ENCODE results near the gene REPS1.
A peak's percentile ranks its signal among the peaks of the same experiment; 100 is the strongest.

REPS1 gene

DNA sequence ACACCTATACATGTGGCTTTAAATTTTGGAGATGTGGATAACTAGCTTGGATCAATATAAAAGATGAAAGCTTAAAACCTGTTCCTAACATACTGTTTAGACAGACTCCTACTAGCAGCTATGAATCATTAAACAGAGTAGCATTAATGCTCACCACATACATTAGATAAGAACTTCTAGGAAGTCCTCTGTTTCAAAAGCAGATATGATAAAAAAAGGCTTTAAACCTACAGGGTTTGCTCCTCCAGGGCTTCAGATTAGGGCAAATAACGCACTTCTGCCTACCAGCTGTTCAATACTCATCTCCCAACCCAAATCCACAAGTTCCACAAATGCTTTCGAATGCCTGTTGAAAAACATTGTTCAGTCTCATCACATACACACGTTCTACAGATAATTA, 1.5 kb downstream of the REPS1 start:
- Histone ChIP-seq H3K79me2 (ENCODE audit: control insufficient read depth, low read length) (peaks cover 59% of the 10 kb centered on the region), H3K4me3 (ENCODE audit: low read length) (peak overlapping the region; percentile 90), H3K27ac (ENCODE audit: low read depth, low read length) (no peak overlapping the region), H3K36me3 (ENCODE audit: control insufficient read depth, low read length) (peaks cover 6% of the 10 kb centered on the region), H3K4me2 (ENCODE audit: low read length) (peak overlapping the region; percentile 87), H3K27me3 (ENCODE audit: control insufficient read depth, low read length) (no peaks in the 10 kb centered on the region), H3K4me1 (ENCODE audit: control insufficient read depth, low read length) (peaks cover 34% of the 10 kb centered on the region), H3K9me3 (ENCODE audit: control insufficient read depth, insufficient read depth, low read length) (no peaks in the 10 kb centered on the region), H3K9me2 (replicated peaks; ENCODE audit: control insufficient read depth, low read length) (no peaks in the 10 kb centered on the region), H3F3A (ENCODE audit: control insufficient read depth, insufficient read depth) (no peaks in the 10 kb centered on the region), H4K20me1 (ENCODE audit: control insufficient read depth, insufficient read depth, low read depth, low read length) (peaks cover 24% of the 10 kb centered on the region; the same call in 1 of the 2 replicates)
- TF ChIP-seq, protein P1, sequence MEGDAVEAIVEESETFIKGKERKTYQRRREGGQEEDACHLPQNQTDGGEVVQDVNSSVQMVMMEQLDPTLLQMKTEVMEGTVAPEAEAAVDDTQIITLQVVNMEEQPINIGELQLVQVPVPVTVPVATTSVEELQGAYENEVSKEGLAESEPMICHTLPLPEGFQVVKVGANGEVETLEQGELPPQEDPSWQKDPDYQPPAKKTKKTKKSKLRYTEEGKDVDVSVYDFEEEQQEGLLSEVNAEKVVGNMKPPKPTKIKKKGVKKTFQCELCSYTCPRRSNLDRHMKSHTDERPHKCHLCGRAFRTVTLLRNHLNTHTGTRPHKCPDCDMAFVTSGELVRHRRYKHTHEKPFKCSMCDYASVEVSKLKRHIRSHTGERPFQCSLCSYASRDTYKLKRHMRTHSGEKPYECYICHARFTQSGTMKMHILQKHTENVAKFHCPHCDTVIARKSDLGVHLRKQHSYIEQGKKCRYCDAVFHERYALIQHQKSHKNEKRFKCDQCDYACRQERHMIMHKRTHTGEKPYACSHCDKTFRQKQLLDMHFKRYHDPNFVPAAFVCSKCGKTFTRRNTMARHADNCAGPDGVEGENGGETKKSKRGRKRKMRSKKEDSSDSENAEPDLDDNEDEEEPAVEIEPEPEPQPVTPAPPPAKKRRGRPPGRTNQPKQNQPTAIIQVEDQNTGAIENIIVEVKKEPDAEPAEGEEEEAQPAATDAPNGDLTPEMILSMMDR (IDR thresholded peaks at IDR 0.05; ENCODE audit: low read depth, low read length, poor library complexity, severe bottlenecking): no peak
- no peak for TF ChIP-seq EZH2phosphoT487 (IDR thresholded peaks at IDR 0.05; ENCODE audit: borderline replicate concordance, low read length)

DNA sequence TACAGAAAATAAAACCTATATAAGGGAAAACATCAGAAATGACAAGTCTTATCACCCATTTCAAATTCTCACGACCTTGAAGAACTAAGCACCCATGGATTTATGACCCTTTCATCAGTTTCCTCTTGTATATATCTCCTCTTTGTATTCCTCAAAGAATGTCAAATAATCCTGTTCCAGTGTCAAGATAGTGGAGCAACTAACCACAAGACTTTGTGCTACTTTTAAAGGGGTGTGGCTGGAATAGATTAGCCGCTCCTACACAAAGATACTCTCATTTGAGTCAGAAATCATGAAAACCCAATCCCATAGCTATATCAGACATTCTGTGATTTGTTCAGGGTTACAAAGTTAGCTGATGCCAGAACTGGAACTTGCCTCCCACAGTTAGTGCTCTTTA, 6.6 kb downstream of the REPS1 start:
- TF ChIP-seq, protein P1 (IDR thresholded peaks at IDR 0.05; ENCODE audit: low read depth, low read length, poor library complexity, severe bottlenecking): no peak
- TF ChIP-seq EZH2phosphoT487 (IDR thresholded peaks at IDR 0.05; ENCODE audit: borderline replicate concordance, low read length): no peak

DNA sequence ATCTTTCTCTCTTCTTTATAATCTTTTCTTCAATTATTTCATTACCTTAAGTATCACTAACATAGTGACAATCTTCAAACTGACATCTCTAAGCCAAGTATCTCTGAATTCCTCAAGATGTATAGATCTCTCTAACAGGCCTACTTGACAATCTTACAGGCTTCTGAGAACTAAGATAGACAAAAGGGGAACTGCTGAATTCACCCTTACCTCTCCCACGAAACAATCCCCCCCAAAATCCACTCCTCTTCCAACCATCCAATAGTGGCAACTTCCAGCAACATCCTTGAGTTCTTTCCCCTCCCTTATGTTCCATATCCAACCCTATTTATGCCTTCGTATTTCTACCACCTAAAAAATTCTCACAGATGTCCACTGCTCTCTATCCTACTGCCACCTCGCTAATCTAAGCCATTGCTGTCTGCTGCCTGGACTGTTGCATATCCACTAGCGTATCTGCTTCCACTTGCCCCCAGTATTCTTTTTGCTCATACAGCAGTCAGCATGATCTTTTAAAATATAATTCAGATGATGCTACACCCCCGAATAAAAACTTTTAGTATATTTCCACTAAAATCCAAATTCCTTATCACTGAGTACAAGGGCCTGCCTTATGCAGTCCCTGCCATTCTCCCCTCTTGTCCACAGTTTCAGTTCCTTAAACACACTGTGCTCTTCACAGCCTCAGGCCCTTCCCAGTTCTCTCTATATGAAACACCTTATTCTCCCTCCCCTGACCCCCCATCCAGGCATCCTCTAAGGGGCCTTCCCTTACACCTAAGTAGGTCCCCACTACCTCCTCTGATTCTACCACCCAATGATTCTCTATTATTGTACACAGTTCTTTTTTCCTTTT, 8.0 kb downstream of the REPS1 start:
- TF ChIP-seq, protein P1 (IDR thresholded peaks at IDR 0.05; ENCODE audit: low read depth, low read length, poor library complexity, severe bottlenecking): no peak
- TF ChIP-seq EZH2phosphoT487 (IDR thresholded peaks at IDR 0.05; ENCODE audit: borderline replicate concordance, low read length): no peak
- Histone ChIP-seq H3F3A (ENCODE audit: control insufficient read depth, insufficient read depth) (no peaks in the 10 kb centered on the region), H3K4me1 (ENCODE audit: control insufficient read depth, low read length) (peaks cover 34% of the 10 kb centered on the region), H3K36me3 (ENCODE audit: control insufficient read depth, low read length) (no peaks in the 10 kb centered on the region), H3K4me3 (ENCODE audit: low read length) (no peak overlapping the region), H3K79me2 (ENCODE audit: control insufficient read depth, low read length) (peaks cover 99% of the 10 kb centered on the region), H3K4me2 (ENCODE audit: low read length) (no peak overlapping the region), H3K9me2 (replicated peaks; ENCODE audit: control insufficient read depth, low read length) (no peaks in the 10 kb centered on the region), H4K20me1 (ENCODE audit: control insufficient read depth, insufficient read depth, low read depth, low read length) (peaks cover 17% of the 10 kb centered on the region; the same call in 1 of the 2 replicates), H3K9me3 (ENCODE audit: control insufficient read depth, insufficient read depth, low read length) (no peaks in the 10 kb centered on the region), H3K27ac (ENCODE audit: low read depth, low read length) (no peak overlapping the region), H3K27me3 (ENCODE audit: control insufficient read depth, low read length) (no peaks in the 10 kb centered on the region)

More for the DNA sequence above, 6.6 kb downstream of the REPS1 start:
- peaks cover 21% of the 10 kb centered on the region; the same call in 1 of the 2 replicates for H4K20me1 ChIP-seq (ENCODE audit: control insufficient read depth, insufficient read depth, low read depth, low read length)
- no peak overlapping the region for H3K4me2 ChIP-seq (ENCODE audit: low read length)
- H3K9me2 ChIP-seq (replicated peaks; ENCODE audit: control insufficient read depth, low read length): no peaks in the 10 kb centered on the region
- no peaks in the 10 kb centered on the region for H3K9me3 ChIP-seq (ENCODE audit: control insufficient read depth, insufficient read depth, low read length)
- no peak overlapping the region for H3K27ac ChIP-seq (ENCODE audit: low read depth, low read length)
- no peaks in the 10 kb centered on the region for H3F3A ChIP-seq (ENCODE audit: control insufficient read depth, insufficient read depth)
- peaks cover 99% of the 10 kb centered on the region for H3K79me2 ChIP-seq (ENCODE audit: control insufficient read depth, low read length)
- no peak overlapping the region for H3K4me3 ChIP-seq (ENCODE audit: low read length)
- H3K4me1 ChIP-seq (ENCODE audit: control insufficient read depth, low read length): peaks cover 48% of the 10 kb centered on the region
- no peaks in the 10 kb centered on the region for H3K27me3 ChIP-seq (ENCODE audit: control insufficient read depth, low read length)
- no peaks in the 10 kb centered on the region; the same call in 1 of the 2 replicates for H3K36me3 ChIP-seq (ENCODE audit: control insufficient read depth, low read length)

Measured in DOHH2 (cell line).